ENCODE results near the gene ACOX1. TPM values are rescaled to one million over a fixed set of nuclear protein-coding genes. Genes with fewer than 3 reads are reported as not detected.

The ACOX1 gene
- total RNA-seq, 1 experiment from 2014 or later: 40.9 TPM

DNA sequence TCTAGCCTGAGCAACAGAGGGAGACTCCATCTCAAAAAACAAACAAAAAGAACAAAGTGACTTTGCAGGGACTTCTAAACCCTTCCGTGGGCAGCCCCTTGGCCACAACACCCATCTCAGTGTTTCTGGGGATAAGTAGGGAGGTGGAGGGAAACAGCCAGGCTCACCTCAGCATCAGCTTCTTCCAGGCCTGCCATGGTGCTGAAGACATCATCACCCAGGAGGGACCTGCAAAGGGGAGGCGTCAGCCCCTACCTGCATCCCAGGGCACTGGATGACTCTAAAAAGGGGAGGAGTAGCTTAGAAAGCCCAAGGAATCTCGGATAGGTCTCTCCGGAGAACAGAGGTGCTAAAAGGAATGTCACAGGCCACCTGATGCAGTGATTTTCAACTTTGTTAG, 47.9 kb downstream of the ACOX1 start:
- Mint-ChIP-seq H3K4me1 (no peaks in the 10 kb centered on the region), H3K27me3 (ENCODE audit: low read depth) (no peaks in the 10 kb centered on the region), H3K27ac (peak overlapping the region; percentile 57; the same call in 1 of the 2 replicates), H3K9me3 (no peaks in the 10 kb centered on the region), H3K4me3 (no peak overlapping the region), H3K36me3 (no peaks in the 10 kb centered on the region; the same call in 1 of the 2 replicates)
- POLR2A ChIA-PET: interaction anchor here (0.5 kb wide), 1 partner anchor 180 kb away, joined by 4 read pairs; no protein-coding TSS in a partner anchor
- TF ChIP-seq ZBTB21 (CRISPR knock-in tag; IDR thresholded peaks at IDR 0.05; ENCODE audit: borderline replicate concordance) (no peak), CREM (CRISPR knock-in tag; IDR thresholded peaks at IDR 0.05) (no peak), GTF2I (CRISPR knock-in tag; conservative IDR thresholded peaks at IDR 0.05) (no peak), ATF1 (CRISPR knock-in tag; IDR thresholded peaks at IDR 0.05) (no peak), ZNF281 (CRISPR knock-in tag; IDR thresholded peaks at IDR 0.05) (no peak), ZNF232 (CRISPR knock-in tag; IDR thresholded peaks at IDR 0.05) (no peak), ETV6 (CRISPR knock-in tag; IDR thresholded peaks at IDR 0.05) (no peak), MAX (CRISPR knock-in tag; IDR thresholded peaks at IDR 0.05) (no peak), FOXK1 (CRISPR knock-in tag; IDR thresholded peaks at IDR 0.05) (no peak), RELA (CRISPR knock-in tag; IDR thresholded peaks at IDR 0.05; ENCODE audit: borderline replicate concordance) (no peak), TCF7 (CRISPR knock-in tag; IDR thresholded peaks at IDR 0.05; ENCODE audit: low read depth) (no peak), HMGA2 (CRISPR knock-in tag; IDR thresholded peaks at IDR 0.05) (no peak), ZNF396 (CRISPR knock-in tag; IDR thresholded peaks at IDR 0.05; ENCODE audit: borderline replicate concordance) (no peak), JUN (CRISPR knock-in tag; IDR thresholded peaks at IDR 0.05) (no peak)
- TF ChIP-seq, protein P1, sequence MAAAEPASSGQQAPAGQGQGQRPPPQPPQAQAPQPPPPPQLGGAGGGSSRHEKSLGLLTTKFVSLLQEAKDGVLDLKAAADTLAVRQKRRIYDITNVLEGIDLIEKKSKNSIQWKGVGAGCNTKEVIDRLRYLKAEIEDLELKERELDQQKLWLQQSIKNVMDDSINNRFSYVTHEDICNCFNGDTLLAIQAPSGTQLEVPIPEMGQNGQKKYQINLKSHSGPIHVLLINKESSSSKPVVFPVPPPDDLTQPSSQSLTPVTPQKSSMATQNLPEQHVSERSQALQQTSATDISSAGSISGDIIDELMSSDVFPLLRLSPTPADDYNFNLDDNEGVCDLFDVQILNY (CRISPR knock-in tag; IDR thresholded peaks at IDR 0.05): no peak
- TF ChIP-seq, protein P2, sequence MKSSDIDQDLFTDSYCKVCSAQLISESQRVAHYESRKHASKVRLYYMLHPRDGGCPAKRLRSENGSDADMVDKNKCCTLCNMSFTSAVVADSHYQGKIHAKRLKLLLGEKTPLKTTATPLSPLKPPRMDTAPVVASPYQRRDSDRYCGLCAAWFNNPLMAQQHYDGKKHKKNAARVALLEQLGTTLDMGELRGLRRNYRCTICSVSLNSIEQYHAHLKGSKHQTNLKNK (CRISPR knock-in tag; IDR thresholded peaks at IDR 0.05): no peak
- ATAC-seq (no peak), DNase-seq (ENCODE audit: low spot score) (no peak)
- CTCF ChIA-PET: interaction anchor here (0.7 kb wide), 1 partner anchor 190 kb away, joined by 4 read pairs; no protein-coding TSS in a partner anchor

DNA sequence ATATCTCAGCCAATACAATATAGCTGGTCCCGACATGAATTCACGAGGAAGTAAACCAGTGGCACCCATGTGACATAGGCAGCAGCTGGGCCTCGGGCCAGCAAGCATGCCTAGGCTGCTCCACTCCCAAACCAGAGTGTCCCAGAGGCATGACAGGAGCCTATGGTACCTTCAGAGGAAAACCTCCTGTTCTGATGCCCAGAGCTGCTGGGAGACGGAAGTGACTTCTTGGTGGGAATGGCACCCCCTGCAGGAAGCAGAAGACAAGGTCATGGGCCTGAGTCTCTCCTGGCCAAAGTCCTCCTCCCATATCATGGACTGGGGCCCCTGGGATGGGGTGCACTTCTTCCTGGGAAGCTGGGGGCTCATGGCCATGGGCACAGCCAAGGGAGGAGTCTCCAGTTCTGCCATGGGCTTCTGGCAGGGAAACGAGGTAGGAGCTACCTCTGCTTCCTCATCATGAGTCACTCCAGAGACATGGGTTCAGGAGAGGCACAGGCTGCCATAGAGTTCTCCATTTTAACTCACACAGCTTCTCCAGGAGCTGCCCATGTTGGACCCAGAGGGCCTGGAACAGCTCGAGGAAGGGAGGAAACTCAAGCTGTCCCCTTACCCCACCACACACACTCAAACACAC, 51.6 kb downstream of the ACOX1 start:
- Mint-ChIP-seq H3K36me3 (no peaks in the 10 kb centered on the region; the same call in 1 of the 2 replicates), H3K4me1 (no peaks in the 10 kb centered on the region), H3K9me3 (no peaks in the 10 kb centered on the region), H3K27ac (no peak overlapping the region), H3K27me3 (ENCODE audit: low read depth) (no peaks in the 10 kb centered on the region), H3K4me3 (no peak overlapping the region)
- peak; percentile 91 for ATAC-seq
- POLR2A ChIA-PET: no interaction called here
- CTCF ChIA-PET: interaction anchor here (0.6 to 4.3 kb wide), 29 partner anchors 9 to 595 kb away, joined by 3 to 42 read pairs (median 4); partner anchors contain the start of genes FBF1 and MRPL38
- peak; percentile 63 for DNase-seq (ENCODE audit: low spot score)
- TF ChIP-seq MXD4 (CRISPR knock-in tag; IDR thresholded peaks at IDR 0.05; ENCODE audit: borderline replicate concordance): no peak
- TF ChIP-seq, protein P3, sequence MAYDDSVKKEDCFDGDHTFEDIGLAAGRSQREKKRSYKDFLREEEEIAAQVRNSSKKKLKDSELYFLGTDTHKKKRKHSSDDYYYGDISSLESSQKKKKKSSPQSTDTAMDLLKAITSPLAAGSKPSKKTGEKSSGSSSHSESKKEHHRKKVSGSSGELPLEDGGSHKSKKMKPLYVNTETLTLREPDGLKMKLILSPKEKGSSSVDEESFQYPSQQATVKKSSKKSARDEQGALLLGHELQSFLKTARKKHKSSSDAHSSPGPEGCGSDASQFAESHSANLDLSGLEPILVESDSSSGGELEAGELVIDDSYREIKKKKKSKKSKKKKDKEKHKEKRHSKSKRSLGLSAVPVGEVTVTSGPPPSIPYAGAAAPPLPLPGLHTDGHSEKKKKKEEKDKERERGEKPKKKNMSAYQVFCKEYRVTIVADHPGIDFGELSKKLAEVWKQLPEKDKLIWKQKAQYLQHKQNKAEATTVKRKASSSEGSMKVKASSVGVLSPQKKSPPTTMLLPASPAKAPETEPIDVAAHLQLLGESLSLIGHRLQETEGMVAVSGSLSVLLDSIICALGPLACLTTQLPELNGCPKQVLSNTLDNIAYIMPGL (CRISPR knock-in tag; IDR thresholded peaks at IDR 0.05): peak; percentile 22; the same call in 1 of the 2 replicates
- TF ChIP-seq CTCF (IDR thresholded peaks at IDR 0.05): peak; percentile 47; the same call in 1 of the 2 replicates

All from WTC11 (cell line).